Measurements from ENCODE around the gene COLEC12.

Gene COLEC12

GRCh38 chr18:319720-320119, 180.8 kb downstream of the COLEC12 start:
- TF ChIP-seq REST (IDR thresholded peaks at IDR 0.05; ENCODE audit: low read depth) (no peak), USF1 (IDR thresholded peaks at IDR 0.05) (no peak), ZBTB7A (IDR thresholded peaks at IDR 0.05; ENCODE audit: low read depth) (no peak), EP300 (IDR thresholded peaks at IDR 0.05; ENCODE audit: borderline replicate concordance) (no peak), TAF1 (IDR thresholded peaks at IDR 0.05; ENCODE audit: low read depth) (no peak), YY1 (IDR thresholded peaks at IDR 0.05; ENCODE audit: low read depth) (no peak), MAX (IDR thresholded peaks at IDR 0.05) (no peak), TCF12 (IDR thresholded peaks at IDR 0.05; ENCODE audit: low read depth) (no peak), CREB1 (IDR thresholded peaks at IDR 0.05; ENCODE audit: low read depth) (no peak)

GRCh38 chr18:318791-319291, 181.7 kb downstream of the COLEC12 start:
- no peak for TF ChIP-seq EP300 (IDR thresholded peaks at IDR 0.05; ENCODE audit: borderline replicate concordance)
- TF ChIP-seq USF1 (IDR thresholded peaks at IDR 0.05): no peak
- TF ChIP-seq REST (IDR thresholded peaks at IDR 0.05; ENCODE audit: low read depth): no peak
- no peak for TF ChIP-seq TEAD4 (IDR thresholded peaks at IDR 0.05)
- no peak for TF ChIP-seq ZBTB7A (IDR thresholded peaks at IDR 0.05; ENCODE audit: low read depth)
- no peak for TF ChIP-seq NFIC (IDR thresholded peaks at IDR 0.05)
- no peak for TF ChIP-seq TCF12 (IDR thresholded peaks at IDR 0.05; ENCODE audit: low read depth)
- TF ChIP-seq TAF1 (IDR thresholded peaks at IDR 0.05; ENCODE audit: low read depth): no peak
- TF ChIP-seq YY1 (IDR thresholded peaks at IDR 0.05; ENCODE audit: low read depth): no peak

GRCh38 chr18:317618-318017, 182.9 kb downstream of the COLEC12 start:
- TF ChIP-seq ZBTB7A (IDR thresholded peaks at IDR 0.05; ENCODE audit: low read depth) (no peak), EGR1 (IDR thresholded peaks at IDR 0.05) (no peak), MAX (IDR thresholded peaks at IDR 0.05) (no peak), CEBPB (IDR thresholded peaks at IDR 0.05) (no peak), TAF1 (IDR thresholded peaks at IDR 0.05; ENCODE audit: low read depth) (no peak), TEAD4 (IDR thresholded peaks at IDR 0.05) (no peak), EP300 (IDR thresholded peaks at IDR 0.05; ENCODE audit: borderline replicate concordance) (no peak), CREB1 (IDR thresholded peaks at IDR 0.05; ENCODE audit: low read depth) (no peak), RAD21 (IDR thresholded peaks at IDR 0.05; ENCODE audit: low read depth) (no peak), FOXM1 (IDR thresholded peaks at IDR 0.05; ENCODE audit: borderline replicate concordance, low read depth) (no peak), USF1 (IDR thresholded peaks at IDR 0.05) (no peak), YY1 (IDR thresholded peaks at IDR 0.05; ENCODE audit: low read depth) (no peak), NFIC (IDR thresholded peaks at IDR 0.05) (no peak), REST (IDR thresholded peaks at IDR 0.05; ENCODE audit: low read depth) (no peak), TCF12 (IDR thresholded peaks at IDR 0.05; ENCODE audit: low read depth) (no peak)

GRCh38 chr18:316393-316792, 184.1 kb downstream of the COLEC12 start:
- TF ChIP-seq TCF12 (IDR thresholded peaks at IDR 0.05; ENCODE audit: low read depth) (no peak), NFIC (IDR thresholded peaks at IDR 0.05) (no peak), YY1 (IDR thresholded peaks at IDR 0.05; ENCODE audit: low read depth) (no peak), TEAD4 (IDR thresholded peaks at IDR 0.05) (no peak), REST (IDR thresholded peaks at IDR 0.05; ENCODE audit: low read depth) (no peak), MAX (IDR thresholded peaks at IDR 0.05) (no peak), EP300 (IDR thresholded peaks at IDR 0.05; ENCODE audit: borderline replicate concordance) (no peak), CEBPB (IDR thresholded peaks at IDR 0.05) (no peak), ZBTB7A (IDR thresholded peaks at IDR 0.05; ENCODE audit: low read depth) (no peak), CREB1 (IDR thresholded peaks at IDR 0.05; ENCODE audit: low read depth) (no peak), FOXM1 (IDR thresholded peaks at IDR 0.05; ENCODE audit: borderline replicate concordance, low read depth) (no peak), TAF1 (IDR thresholded peaks at IDR 0.05; ENCODE audit: low read depth) (no peak), EGR1 (IDR thresholded peaks at IDR 0.05) (no peak), RAD21 (IDR thresholded peaks at IDR 0.05; ENCODE audit: low read depth) (no peak), USF1 (IDR thresholded peaks at IDR 0.05) (no peak)
